GM12801 (cell line): ENCODE measurements around the gene PSME4.

Experiments used
- CTCF ChIP-seq: IDR thresholded peaks from one replicate; pipeline ENCODE4 v1.5.1; 2011; ENCODE audit warnings: control low read depth; ENCODE audit not compliant: insufficient read length; ENCODE audit errors: extremely low read depth

The PSME4 gene

GRCh38 chr2:53886406-53887280 is 84.2 kb downstream of the PSME4 start:
- no peak for TF ChIP-seq CTCF

GRCh38 chr2:53884883-53885282 is 85.9 kb downstream of the PSME4 start:
- TF ChIP-seq CTCF: no peak

- no peak for TF ChIP-seq CTCF
Observed at GRCh38 chr2:53881986-53882385, 88.8 kb downstream of the PSME4 start.

GRCh38 chr2:53881360-53881759 is 89.4 kb downstream of the PSME4 start:
- TF ChIP-seq CTCF: no peak

GRCh38 chr2:53880756-53881155 is 90.0 kb downstream of the PSME4 start:
- no peak for TF ChIP-seq CTCF

- no peak for TF ChIP-seq CTCF
Observed at GRCh38 chr2:53877556-53877955, 93.2 kb downstream of the PSME4 start.

- no peak for TF ChIP-seq CTCF
Observed at GRCh38 chr2:53877112-53877511, 93.7 kb downstream of the PSME4 start.
